Panc1 (cell line): Measurements from ENCODE around the gene CREBBP. TPM values are rescaled to one million over a fixed set of nuclear protein-coding genes. Genes with fewer than 3 reads are reported as not detected.

ENCODE experiments used
- ATAC-seq: fragments of 200-7000 bp; cut with Tn5 transposase; 2 replicates; pipeline ENCODE4 v1.9.1; 2020; ENCODE audit warnings: mild to moderate bottlenecking, moderate library complexity
- BruUV-seq: library from RNA; stranded (reverse); fragments of 400-500 nt; replicated peaks from 2 replicates; lab custom pipeline; 2021; lab: Mats Ljungman, UMichigan
- CTCF ChIA-PET: fragments of 300-600 bp; sonication (Branson Sonifier 250); formaldehyde crosslinking; loops from one replicate; lab custom pipeline; 2022; ENCODE audit warnings: antibody characterized with exemption; lab: Charles Lee
- POLR2A ChIA-PET: fragments of 300-600 bp; sonication (Branson Sonifier 250); formaldehyde crosslinking; loops from one replicate; lab custom pipeline; 2022; ENCODE audit warnings: antibody characterized with exemption; lab: Charles Lee
- DNase-seq: peaks from one replicate; pipeline ENCODE4 v3.0.0-alpha.2; 2010; ENCODE audit warnings: low read depth, low spot score
- H3K27ac ChIP-seq: 2 replicates; pipeline ENCODE4 v1.5.1; 2011; ENCODE audit warnings: mild to moderate bottlenecking, low read length, inconsistent platforms
- H3K27me3 ChIP-seq: fragments of 200-500 bp; sonication (Bioruptor generic); 2 replicates; pipeline ENCODE4 v1.6.0; 2014; ENCODE audit warnings: low read length, inconsistent platforms; ENCODE audit not compliant: control insufficient read depth, insufficient read depth
- H3K36me3 ChIP-seq: fragments of 200-500 bp; sonication (Bioruptor generic); 2 replicates; pipeline ENCODE4 v1.5.1; 2014; ENCODE audit warnings: inconsistent platforms, mild to moderate bottlenecking, low read length, moderate library complexity; ENCODE audit not compliant: control insufficient read depth, insufficient read depth
- H3K4me1 ChIP-seq: 2 replicates; pipeline ENCODE4 v1.5.1; 2011; ENCODE audit warnings: inconsistent platforms, mild to moderate bottlenecking, low read length, moderate library complexity; ENCODE audit not compliant: control insufficient read depth, insufficient read depth
- H3K4me3 ChIP-seq, 2 experiments: 2 replicates each; pipeline ENCODE4 v1.5.1; 2011 to 2012; ENCODE audit warnings: low read depth in 2 of 2, low read length in 2 of 2, mild to moderate bottlenecking in 2 of 2, inconsistent platforms in 1 of 2, moderate library complexity in 1 of 2
- H3K9me3 ChIP-seq: fragments of 200-500 bp; sonication (Bioruptor generic); 2 replicates; pipeline ENCODE4 v1.5.1; 2014; ENCODE audit warnings: low read depth, mild to moderate bottlenecking, inconsistent platforms, low read length, moderate library complexity; ENCODE audit not compliant: control insufficient read depth, insufficient read depth
- CTCF ChIP-seq: fragments of 450-650 bp; IDR thresholded peaks from 2 replicates; pipeline ENCODE4 v1.5.1; 2017; ENCODE audit warnings: mild to moderate bottlenecking
- POLR2AphosphoS5 ChIP-seq: IDR thresholded peaks from 2 replicates; pipeline ENCODE4 v1.6.1; 2012; ENCODE audit warnings: mild to moderate bottlenecking, low read depth, low read length, moderate library complexity
- REST ChIP-seq, 2 experiments: IDR thresholded peaks; 2 replicates each; pipeline ENCODE4 v1.6.1; 2011 to 2012; ENCODE audit warnings: low read depth in 2 of 2, control low read depth in 1 of 2, low read length in 1 of 2, mild to moderate bottlenecking in 1 of 2, moderate library complexity in 1 of 2; ENCODE audit not compliant: insufficient read depth in 1 of 2
- SIN3A ChIP-seq: IDR thresholded peaks from 2 replicates; pipeline ENCODE4 v1.6.1; 2012; ENCODE audit warnings: low read depth, mild to moderate bottlenecking, low read length, moderate library complexity, borderline replicate concordance; ENCODE audit not compliant: insufficient read depth
- TCF7L2 ChIP-seq: IDR thresholded peaks from 2 replicates; pipeline ENCODE4 v1.6.1; 2011; ENCODE audit warnings: mild to moderate bottlenecking, low read depth, low read length, inconsistent platforms
- in situ Hi-C: cut with HindIII; loops from 2 replicates; pipeline ENCODE4 v1.10.0; 2016; ENCODE audit warnings: low sequenced_read_pairs, low pct_unique_long_range_greater_than_20kb
- intact Hi-C: fragments of 100-400 bp; cut with micrococcal nuclease; formaldehyde crosslinking; loops from one replicate; pipeline ENCODE4 v1.10.0; 2022; ENCODE audit not compliant: unreplicated experiment
- total RNA-seq: library from RNA; stranded (reverse); gene quantifications from one replicate; pipeline ENCODE4 v1.2.1, GENCODE V29; 2021; ENCODE audit not compliant: unreplicated experiment

CREBBP gene
- total RNA-seq, 1 experiment from 2014 or later, result 60.2 TPM

GRCh38 chr16:3866703-3867431 lies 13.6 kb downstream of the CREBBP start:
- no peak for DNase-seq
- Histone ChIP-seq H3K9me3 (no peaks in the 10 kb centered on the region), H3K4me3 (no peak overlapping the region), H3K4me1 (peaks cover 23% of the 10 kb centered on the region), H3K27ac (no peak overlapping the region), H3K27me3 (no peaks in the 10 kb centered on the region), H3K36me3 (no peaks in the 10 kb centered on the region)
- intact Hi-C loops (no loop called here), in situ Hi-C loops (no loop called here)
- no peak for ATAC-seq
- no TSS peak for BruUV-seq
- ChIA-PET CTCF (no interaction called here), POLR2A (interaction anchor here (0.6 kb wide), 3 partner anchors 99 to 316 kb away, joined by 3 to 4 read pairs (median 4); no protein-coding TSS in a partner anchor)
- TF ChIP-seq CTCF, result no peak
- TF ChIP-seq SIN3A, result no peak
- no peak for TF ChIP-seq POLR2AphosphoS5
- no peak for TF ChIP-seq REST (IDR thresholded peaks at IDR 0.05; ENCODE audit: insufficient read depth in 1 of 2, low read depth in 2 of 2, low read length in 1 of 2)
- TF ChIP-seq TCF7L2, result no peak

- ChIA-PET POLR2A (no interaction called here), CTCF (no interaction called here)
- TF ChIP-seq REST (IDR thresholded peaks at IDR 0.05; ENCODE audit: insufficient read depth in 1 of 2, low read depth in 2 of 2, low read length in 1 of 2), result no peak
- TF ChIP-seq TCF7L2, result no peak
- no peak for TF ChIP-seq POLR2AphosphoS5
- Histone ChIP-seq H3K4me3 (no peak overlapping the region), H3K36me3 (no peaks in the 10 kb centered on the region), H3K4me1 (peaks cover 10% of the 10 kb centered on the region), H3K27me3 (no peaks in the 10 kb centered on the region), H3K27ac (no peak overlapping the region), H3K9me3 (no peaks in the 10 kb centered on the region)
- intact Hi-C loops (no loop called here), in situ Hi-C loops (no loop called here)
- DNase-seq (no peak), ATAC-seq (no peak)
- no TSS peak for BruUV-seq
These were observed 15.3 kb downstream of the CREBBP start for GRCh38 chr16:3865241-3865640.
